Measurements from ENCODE around the gene CCNI2.

Gene CCNI2

DNA sequence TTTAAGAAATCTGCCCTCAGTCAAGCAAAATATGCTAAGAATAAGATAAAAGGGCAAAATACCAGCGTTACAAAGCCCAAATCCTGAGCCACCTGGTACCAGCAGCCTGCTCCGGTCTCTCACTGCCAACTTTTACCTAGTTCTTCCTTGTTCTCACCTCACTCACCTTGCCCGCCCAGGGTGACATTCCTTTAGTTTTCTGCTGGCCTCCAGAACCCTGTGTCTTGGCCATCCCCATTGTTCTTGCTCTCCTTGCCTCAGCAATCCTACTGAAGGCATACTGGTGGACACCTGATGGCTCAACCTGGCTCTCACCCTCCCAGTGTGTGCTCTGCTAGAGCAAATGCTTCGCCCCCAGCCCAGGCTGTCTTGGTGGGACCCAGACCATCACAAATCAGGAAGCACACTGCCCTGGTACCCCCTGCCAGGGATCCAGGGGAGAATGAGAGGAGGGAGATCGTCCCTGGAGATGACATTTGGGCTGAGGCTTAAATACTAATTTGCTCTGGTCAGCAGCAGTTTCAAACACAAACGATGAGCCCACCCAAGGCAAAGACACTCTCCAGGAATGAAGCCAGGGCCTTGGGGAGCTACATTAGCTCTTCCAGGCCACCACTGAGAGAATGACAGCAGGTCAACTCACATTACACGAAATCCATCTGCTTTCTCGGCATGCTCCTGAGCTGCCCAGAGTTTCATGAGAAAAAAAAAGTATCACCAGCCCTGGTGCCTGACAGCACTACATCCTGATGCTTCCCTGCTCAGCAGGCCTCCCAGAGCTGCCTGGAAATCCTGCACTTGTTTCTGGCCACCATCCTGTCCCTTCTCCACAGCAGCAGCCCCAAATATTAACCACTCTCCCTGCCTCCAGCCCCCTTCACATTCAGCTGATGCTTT, 42.0 kb downstream of the CCNI2 start:
- H3K4me3 ChIP-seq (replicated peaks; ENCODE audit: low read depth, low read length) = no peak overlapping the region
- TF ChIP-seq, protein P1, sequence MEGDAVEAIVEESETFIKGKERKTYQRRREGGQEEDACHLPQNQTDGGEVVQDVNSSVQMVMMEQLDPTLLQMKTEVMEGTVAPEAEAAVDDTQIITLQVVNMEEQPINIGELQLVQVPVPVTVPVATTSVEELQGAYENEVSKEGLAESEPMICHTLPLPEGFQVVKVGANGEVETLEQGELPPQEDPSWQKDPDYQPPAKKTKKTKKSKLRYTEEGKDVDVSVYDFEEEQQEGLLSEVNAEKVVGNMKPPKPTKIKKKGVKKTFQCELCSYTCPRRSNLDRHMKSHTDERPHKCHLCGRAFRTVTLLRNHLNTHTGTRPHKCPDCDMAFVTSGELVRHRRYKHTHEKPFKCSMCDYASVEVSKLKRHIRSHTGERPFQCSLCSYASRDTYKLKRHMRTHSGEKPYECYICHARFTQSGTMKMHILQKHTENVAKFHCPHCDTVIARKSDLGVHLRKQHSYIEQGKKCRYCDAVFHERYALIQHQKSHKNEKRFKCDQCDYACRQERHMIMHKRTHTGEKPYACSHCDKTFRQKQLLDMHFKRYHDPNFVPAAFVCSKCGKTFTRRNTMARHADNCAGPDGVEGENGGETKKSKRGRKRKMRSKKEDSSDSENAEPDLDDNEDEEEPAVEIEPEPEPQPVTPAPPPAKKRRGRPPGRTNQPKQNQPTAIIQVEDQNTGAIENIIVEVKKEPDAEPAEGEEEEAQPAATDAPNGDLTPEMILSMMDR (IDR thresholded peaks at IDR 0.05; ENCODE audit: low read length, missing control alignments) = no peak
- DNase-seq (ENCODE audit: low read depth) = no peak

DNA sequence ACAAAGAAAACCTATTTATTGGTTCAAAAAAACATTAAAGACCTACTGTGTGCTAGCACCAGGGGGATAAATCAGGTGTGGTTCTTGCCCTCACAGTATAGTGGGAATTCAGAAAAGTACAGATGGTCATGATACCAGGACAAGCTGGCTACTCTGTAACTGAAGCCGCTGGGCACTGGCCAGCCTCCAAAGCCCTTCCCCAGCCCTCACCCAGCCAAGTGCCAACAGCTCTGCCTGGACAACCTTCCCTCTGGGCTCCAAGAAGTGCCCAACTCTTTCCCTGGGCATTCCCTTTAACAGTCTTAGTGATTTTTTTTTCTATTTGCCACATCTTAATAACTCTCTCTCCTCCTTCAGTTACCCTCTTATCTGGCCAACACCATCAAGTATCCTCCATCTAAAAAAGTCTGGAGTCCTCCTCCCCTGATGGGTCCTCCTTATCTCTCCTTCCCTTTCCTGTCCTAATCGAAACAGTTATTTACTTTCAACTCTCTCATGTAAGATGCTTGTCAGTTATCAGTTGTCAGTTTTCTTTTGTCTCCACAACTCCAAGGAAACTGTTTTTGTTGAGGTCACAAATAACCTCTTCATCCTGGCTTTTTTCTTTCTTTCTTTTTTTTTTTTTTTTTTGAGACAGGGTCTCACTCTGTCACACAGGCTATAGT, 43.1 kb downstream of the CCNI2 start:
- no peak for DNase-seq (ENCODE audit: low read depth)
- H3K4me3 ChIP-seq (replicated peaks; ENCODE audit: low read depth, low read length) = no peak overlapping the region
- TF ChIP-seq, protein P1 (IDR thresholded peaks at IDR 0.05; ENCODE audit: low read length, missing control alignments) = no peak

DNA sequence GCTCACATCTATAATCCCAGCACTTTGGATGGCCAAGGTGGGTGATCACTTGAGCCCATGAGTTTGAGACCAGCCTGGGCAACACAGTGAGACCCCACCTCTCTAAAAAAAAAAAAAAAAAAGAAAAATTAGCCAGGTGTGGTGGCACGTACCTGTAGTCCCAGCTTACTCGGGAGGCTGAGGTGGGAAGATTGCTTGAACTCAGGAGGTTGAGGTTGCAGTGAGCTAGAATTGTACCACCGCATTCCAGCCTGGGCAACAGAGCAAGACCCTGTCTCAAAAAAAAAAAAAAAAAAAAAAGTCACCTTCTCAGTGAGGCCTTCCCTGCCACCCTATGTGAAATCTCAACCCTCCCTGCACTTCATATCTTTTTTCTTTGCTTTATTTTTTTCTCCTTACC, 43.8 kb downstream of the CCNI2 start:
- no peak for DNase-seq (ENCODE audit: low read depth)
- H3K4me3 ChIP-seq (replicated peaks; ENCODE audit: low read depth, low read length) = no peak overlapping the region
- TF ChIP-seq, protein P1 (IDR thresholded peaks at IDR 0.05; ENCODE audit: low read length, missing control alignments) = no peak

DNA sequence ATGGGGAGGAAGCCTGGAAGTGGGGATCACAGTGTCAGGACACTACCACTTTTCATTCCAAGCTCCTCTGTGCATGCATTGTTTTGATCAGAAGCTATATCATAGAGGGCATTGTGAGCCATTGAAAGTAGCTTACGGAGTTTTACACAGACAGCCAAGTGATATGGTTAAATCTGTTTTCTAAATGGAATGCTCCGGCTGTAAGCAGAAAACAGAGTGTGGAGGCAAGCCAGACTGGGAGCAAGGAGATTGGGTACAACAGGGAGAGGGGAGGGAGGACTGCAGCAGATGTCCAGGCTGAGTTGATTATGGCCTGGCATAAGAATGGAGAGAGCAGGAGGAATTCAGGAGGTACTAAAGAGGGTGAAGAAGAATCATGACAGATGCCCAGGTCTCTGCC, 50.4 kb downstream of the CCNI2 start:
- H3K4me3 ChIP-seq (replicated peaks; ENCODE audit: low read depth, low read length) = no peak overlapping the region
- DNase-seq (ENCODE audit: low read depth) = no peak
- TF ChIP-seq, protein P1 (IDR thresholded peaks at IDR 0.05; ENCODE audit: low read length, missing control alignments) = no peak

DNA sequence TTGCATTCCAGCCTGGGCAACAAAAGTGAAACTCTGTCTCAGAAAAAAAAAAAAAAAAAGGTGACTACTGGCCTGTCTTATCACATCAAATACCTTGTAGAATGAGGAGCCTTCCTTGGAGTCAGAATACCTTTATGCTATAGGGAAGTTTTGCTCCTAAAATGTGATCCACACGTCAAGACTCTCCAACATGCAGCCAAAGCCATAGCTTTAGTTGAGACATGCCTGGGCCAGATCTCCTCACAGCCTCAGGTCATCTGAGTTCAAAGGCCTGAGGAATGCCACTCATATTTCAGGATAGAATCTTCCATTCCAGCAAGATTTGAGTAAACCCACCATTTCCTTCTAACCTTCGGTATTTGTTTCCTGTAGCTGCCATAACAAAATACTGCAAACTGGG, 52.2 kb downstream of the CCNI2 start:
- no peak overlapping the region for H3K4me3 ChIP-seq (replicated peaks; ENCODE audit: low read depth, low read length)
- no peak for DNase-seq (ENCODE audit: low read depth)
- TF ChIP-seq, protein P1 (IDR thresholded peaks at IDR 0.05; ENCODE audit: low read length, missing control alignments) = no peak

DNA sequence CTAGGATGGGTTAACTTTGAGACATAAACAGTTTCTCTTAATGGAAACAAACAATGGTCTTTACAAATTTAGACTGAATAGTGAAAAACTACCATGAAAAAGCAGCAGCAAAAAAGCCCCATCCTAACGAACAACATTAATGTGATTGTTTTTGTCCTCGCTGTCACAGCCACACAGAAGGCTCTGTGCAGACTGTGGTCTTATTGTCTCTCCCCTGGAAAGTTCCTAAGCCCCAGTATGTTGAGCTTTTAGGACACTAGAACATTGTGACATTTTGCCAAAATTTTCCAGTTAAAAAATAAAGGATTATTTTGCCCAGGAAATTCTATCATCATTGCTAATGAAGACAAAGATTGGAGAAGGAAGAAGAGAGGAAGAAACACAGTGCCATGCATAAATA, 53.3 kb downstream of the CCNI2 start:
- H3K4me3 ChIP-seq (replicated peaks; ENCODE audit: low read depth, low read length) = no peak overlapping the region
- DNase-seq (ENCODE audit: low read depth) = no peak
- TF ChIP-seq, protein P1 (IDR thresholded peaks at IDR 0.05; ENCODE audit: low read length, missing control alignments) = no peak

All from fibroblast of pulmonary artery (primary cell).